Esophagus squamous epithelium (tissue), 5 donors: ENCODE data around the gene BANP. TPM values are rescaled to one million over a fixed set of nuclear protein-coding genes. Genes with fewer than 3 reads are reported as not detected.
A peak's percentile ranks its signal among the peaks of the same experiment; 100 is the strongest.

Source experiments
- DNase-seq: peaks from one replicate; lab custom pipeline; 2025; lab: John Stamatoyannopoulos, UW
- H3K27ac ChIP-seq, 4 donors: fragments of 200-600 bp; sonication (generic); one replicate each; pipeline ENCODE4 v1.5.1; 2016 to 2019; ENCODE audit warnings: mild to moderate bottlenecking in 1 of 4
- H3K27me3 ChIP-seq, 4 donors: fragments of 200-600 bp; sonication (generic); 1 replicate in 3 of 4; 2 replicates in 1 of 4; pipeline versions ENCODE4 v1.5.1 to v1.6.0; 2017 to 2021; ENCODE audit warnings: antibody characterized with exemption in 1 of 4
- H3K36me3 ChIP-seq, 3 donors: fragments of 200-600 bp; sonication (generic); one replicate each; pipeline ENCODE4 v1.5.1; 2016 to 2019
- H3K4me1 ChIP-seq, 3 donors: fragments of 200-600 bp; sonication (generic); one replicate each; pipeline ENCODE4 v1.5.1; 2017 to 2019
- H3K4me3 ChIP-seq, 4 donors: fragments of 200-600 bp; sonication (generic); 1 replicate in 3 of 4; 2 replicates in 1 of 4; pipeline ENCODE4 v1.5.1; 2016 to 2019; ENCODE audit warnings: mild to moderate bottlenecking in 2 of 4, moderate library complexity in 1 of 4
- H3K9me3 ChIP-seq, 3 donors: fragments of 200-600 bp; sonication (generic); one replicate each; pipeline ENCODE4 v1.5.1; 2016 to 2019
- CTCF ChIP-seq, 6 experiments: fragments of 450-650 bp in 4 of 6; fragments of 200-600 bp in 2 of 6; sonication (generic) in 2 of 6; IDR thresholded peaks; one replicate each; pipeline ENCODE4 v1.5.1; 2016 to 2019; ENCODE audit warnings: antibody characterized with exemption in 6 of 6, mild to moderate bottlenecking in 4 of 6, moderate library complexity in 4 of 6
- POLR2A ChIP-seq, 4 donors: fragments of 450-650 bp; IDR thresholded peaks; one replicate each; pipeline ENCODE4 v1.6.1; 2017; ENCODE audit warnings: antibody characterized with exemption in 4 of 4, mild to moderate bottlenecking in 4 of 4, moderate library complexity in 3 of 4
- WGBS, 2 donors: methylation state at CpG; one replicate each; pipeline ENCODE4 v1.1.5; 2018; 5-methylcytosine and 5-hydroxymethylcytosine counted together
- intact Hi-C: fragments of 100-400 bp; cut with DNase I; formaldehyde crosslinking; loops from one replicate; pipeline ENCODE4 v1.15.0; 2022
- total RNA-seq, 4 donors: library from RNA; depleted of rRNA; stranded (reverse); fragments of >200 nt; gene quantifications; one replicate each; pipeline ENCODE4 v1.1.0, GENCODE V29; 2016
- donor health status: DM: yes; HTN: yes; CAD: no.

Gene BANP
- total RNA-seq, 4 donors from 2014 or later, result 13.8 to 19.9 (median 14.1) TPM

- no peak for DNase-seq
- no peak for TF ChIP-seq POLR2A (IDR thresholded peaks at IDR 0.05)
- TF ChIP-seq CTCF (IDR thresholded peaks at IDR 0.05), result no peak
- intact Hi-C loops, result no loop called here
- Histone ChIP-seq H3K4me3 (no peak overlapping the region), H3K36me3 (peaks cover 0 to 79% (median 0%) of the 10 kb centered on the region in 3 donors), H3K27ac (no peak overlapping the region), H3K9me3 (no peaks in the 10 kb centered on the region), H3K27me3 (no peaks in the 10 kb centered on the region), H3K4me1 (peaks cover 0 to 14% (median 0%) of the 10 kb centered on the region in 3 donors)
- WGBS, 2 donors, result 79 to 86% methylated on average over 18 to 25 of the region's 25 CpGs
These were observed 59.2 kb downstream of the BANP start for GRCh38 chr16:88010343-88010967.

GRCh38 chr16:88010968-88011483 lies 59.8 kb downstream of the BANP start:
- H3K36me3 ChIP-seq, result peaks cover 0 to 77% (median 0%) of the 10 kb centered on the region in 3 donors
- no peak for DNase-seq
- 94 to 97% methylated on average over 15 to 16 of the region's 19 CpGs for WGBS, 2 donors

GRCh38 chr16:88012360-88012759 lies 61.1 kb downstream of the BANP start:
- H3K36me3 ChIP-seq, result peaks cover 0 to 66% (median 0%) of the 10 kb centered on the region in 3 donors
- no peak for DNase-seq
- TF ChIP-seq POLR2A (IDR thresholded peaks at IDR 0.05) (no peak), CTCF (IDR thresholded peaks at IDR 0.05) (no peak)
- H3K27ac ChIP-seq, result no peak overlapping the region
- no peak overlapping the region for H3K4me3 ChIP-seq
- no peaks in the 10 kb centered on the region for H3K27me3 ChIP-seq
- peaks cover 0 to 14% (median 0%) of the 10 kb centered on the region in 3 donors for H3K4me1 ChIP-seq
- H3K9me3 ChIP-seq, result no peaks in the 10 kb centered on the region
- intact Hi-C loops, result no loop called here
- 92 to 94% methylated on average over 6 to 10 of the region's 10 CpGs for WGBS, 2 donors

More at GRCh38 chr16:88010968-88011483, 59.8 kb downstream of the BANP start:
- Histone ChIP-seq H3K4me3 (no peak overlapping the region), H3K27me3 (no peaks in the 10 kb centered on the region), H3K4me1 (peaks cover 0 to 14% (median 0%) of the 10 kb centered on the region in 3 donors), H3K9me3 (no peaks in the 10 kb centered on the region), H3K27ac (no peak overlapping the region)
- TF ChIP-seq POLR2A (IDR thresholded peaks at IDR 0.05) (no peak), CTCF (IDR thresholded peaks at IDR 0.05) (no peak)
- intact Hi-C loops, result no loop called here

- H3K27me3 ChIP-seq, result no peaks in the 10 kb centered on the region
- H3K9me3 ChIP-seq, result no peaks in the 10 kb centered on the region
- H3K36me3 ChIP-seq, result peaks cover 0 to 66% (median 0%) of the 10 kb centered on the region in 3 donors
- intact Hi-C loops, result no loop called here
- peaks cover 0 to 14% (median 0%) of the 10 kb centered on the region in 3 donors for H3K4me1 ChIP-seq
- DNase-seq, result no peak
- TF ChIP-seq POLR2A (IDR thresholded peaks at IDR 0.05), result no peak
- TF ChIP-seq CTCF (IDR thresholded peaks at IDR 0.05), result no peak
- WGBS, 2 donors, result 90 to 94% methylated on average over 6 of the region's 18 CpGs
- no peak overlapping the region for H3K4me3 ChIP-seq
- H3K27ac ChIP-seq, result peak overlapping the region in 3 of 4 donors; percentile 17 to 70 (median 44)
These were observed 61.9 kb downstream of the BANP start for GRCh38 chr16:88013091-88013609.

- no peaks in the 10 kb centered on the region for H3K9me3 ChIP-seq
- no peak overlapping the region for H3K4me3 ChIP-seq
- no peak for DNase-seq
- TF ChIP-seq CTCF (IDR thresholded peaks at IDR 0.05), result no peak
- no peak for TF ChIP-seq POLR2A (IDR thresholded peaks at IDR 0.05)
- intact Hi-C loops, result no loop called here
- H3K27ac ChIP-seq, result peak overlapping the region; percentile 3 to 70 (median 36)
- no peaks in the 10 kb centered on the region for H3K27me3 ChIP-seq
- WGBS, 2 donors, result 67 to 95% methylated on average over 6 to 7 of the region's 8 CpGs
- H3K36me3 ChIP-seq, result peaks cover 0 to 66% (median 0%) of the 10 kb centered on the region in 3 donors
- peaks cover 0 to 14% (median 0%) of the 10 kb centered on the region in 3 donors for H3K4me1 ChIP-seq
These were observed 62.6 kb downstream of the BANP start for GRCh38 chr16:88013766-88014251.
